ENCODE data around the gene PHACTR1.

PHACTR1 gene

GRCh38 chr6:12803486-12803885 is 86.9 kb downstream of the PHACTR1 start:
- DNase-seq: no peak

DNA sequence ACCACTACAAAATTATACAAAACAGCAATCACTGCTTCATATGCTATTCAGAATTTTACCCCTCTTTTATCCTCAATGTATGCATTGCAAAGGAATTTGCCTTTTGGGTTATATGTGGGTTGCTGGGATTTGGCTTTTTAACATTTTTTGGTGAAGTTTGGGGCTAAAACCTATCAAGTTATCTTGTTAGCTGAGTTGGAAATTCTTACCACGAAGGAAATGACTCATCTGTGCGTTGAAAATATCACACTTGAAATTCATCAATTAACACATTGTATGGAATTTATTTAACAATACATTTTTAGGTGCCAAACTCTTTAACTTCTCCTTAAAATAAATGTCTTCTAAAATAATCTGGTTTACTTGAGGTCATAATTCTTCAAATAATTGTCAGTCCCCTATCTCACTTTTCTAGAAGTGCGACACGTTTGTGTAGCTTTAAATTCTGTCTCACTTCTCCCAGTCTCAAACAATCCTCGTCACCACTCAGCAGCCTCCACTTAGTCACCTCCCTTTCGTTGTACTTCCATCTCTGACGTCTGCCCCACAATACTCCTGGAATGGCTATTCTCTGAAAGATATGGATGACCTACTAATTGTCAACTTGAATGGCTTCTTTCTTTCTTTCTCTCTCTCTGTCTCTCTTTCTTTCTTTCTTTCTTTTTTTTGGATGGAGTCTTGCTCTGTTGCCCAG is 88.5 kb downstream of the PHACTR1 start:
- DNase-seq: no peak

- no peak for DNase-seq
These were observed 89.6 kb downstream of the PHACTR1 start for GRCh38 chr6:12806136-12806535.

DNA sequence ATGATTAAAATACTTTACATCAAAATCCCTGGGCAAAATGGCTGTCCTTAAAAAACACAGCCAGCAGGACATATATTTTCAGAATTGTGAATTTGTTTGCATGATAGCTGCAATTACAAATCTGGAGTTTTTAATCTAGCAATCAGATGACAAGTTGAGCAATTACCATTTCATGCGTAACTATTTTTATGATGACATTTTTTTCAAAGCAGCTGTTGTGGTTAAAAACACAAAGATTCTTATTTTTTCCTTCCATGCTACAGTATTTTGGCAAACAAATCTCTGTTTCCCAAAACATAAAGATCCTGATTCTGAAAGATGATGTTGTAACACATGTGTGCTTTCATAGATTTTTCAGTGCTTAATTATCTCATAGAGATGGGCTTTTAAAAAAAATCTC is 90.2 kb downstream of the PHACTR1 start:
- no peak for DNase-seq

DNA sequence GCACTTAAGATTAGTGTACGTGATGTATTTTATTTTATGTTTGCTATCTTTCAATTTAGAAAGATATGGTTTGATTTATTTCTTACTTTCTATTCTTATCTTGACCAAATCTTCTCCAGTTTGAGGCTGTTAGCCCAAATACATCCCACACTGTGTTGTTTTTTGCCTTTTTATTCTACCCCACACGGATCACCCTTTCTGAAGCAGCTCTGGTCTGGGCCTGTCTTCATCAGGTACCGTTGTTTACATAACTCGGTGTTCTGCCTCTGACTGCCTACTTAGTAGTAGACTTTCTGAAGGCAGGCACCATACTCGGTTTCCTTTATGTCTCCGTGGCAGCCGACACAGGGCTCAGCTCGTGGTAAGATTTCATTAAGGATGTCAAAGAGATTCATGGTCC is 95.0 kb downstream of the PHACTR1 start:
- DNase-seq: no peak

- DNase-seq: no peak
These were observed 96.8 kb downstream of the PHACTR1 start for GRCh38 chr6:12813321-12813720.

DNA sequence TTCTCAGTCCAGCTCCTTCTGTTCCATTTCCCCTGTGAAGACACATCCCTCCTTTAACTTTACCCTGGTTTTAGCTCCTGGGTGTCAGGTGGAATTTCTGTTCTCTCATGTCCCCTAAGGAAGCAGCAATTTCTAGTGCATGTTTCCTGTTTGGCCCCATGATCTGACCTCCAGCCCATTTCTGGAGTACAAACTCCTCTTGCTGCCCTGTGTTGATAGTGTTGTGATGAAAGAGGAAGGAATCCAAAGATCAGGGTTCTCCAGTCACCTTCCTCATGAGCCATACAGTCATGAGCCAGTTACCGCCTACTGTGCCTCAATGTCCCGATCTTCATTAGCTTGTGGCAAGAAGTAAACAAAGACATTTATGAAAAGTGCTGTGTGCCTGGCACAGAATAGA is 97.4 kb downstream of the PHACTR1 start:
- no peak for DNase-seq

- no peak for DNase-seq
These were observed 98.5 kb downstream of the PHACTR1 start for GRCh38 chr6:12815089-12815488.

DNA sequence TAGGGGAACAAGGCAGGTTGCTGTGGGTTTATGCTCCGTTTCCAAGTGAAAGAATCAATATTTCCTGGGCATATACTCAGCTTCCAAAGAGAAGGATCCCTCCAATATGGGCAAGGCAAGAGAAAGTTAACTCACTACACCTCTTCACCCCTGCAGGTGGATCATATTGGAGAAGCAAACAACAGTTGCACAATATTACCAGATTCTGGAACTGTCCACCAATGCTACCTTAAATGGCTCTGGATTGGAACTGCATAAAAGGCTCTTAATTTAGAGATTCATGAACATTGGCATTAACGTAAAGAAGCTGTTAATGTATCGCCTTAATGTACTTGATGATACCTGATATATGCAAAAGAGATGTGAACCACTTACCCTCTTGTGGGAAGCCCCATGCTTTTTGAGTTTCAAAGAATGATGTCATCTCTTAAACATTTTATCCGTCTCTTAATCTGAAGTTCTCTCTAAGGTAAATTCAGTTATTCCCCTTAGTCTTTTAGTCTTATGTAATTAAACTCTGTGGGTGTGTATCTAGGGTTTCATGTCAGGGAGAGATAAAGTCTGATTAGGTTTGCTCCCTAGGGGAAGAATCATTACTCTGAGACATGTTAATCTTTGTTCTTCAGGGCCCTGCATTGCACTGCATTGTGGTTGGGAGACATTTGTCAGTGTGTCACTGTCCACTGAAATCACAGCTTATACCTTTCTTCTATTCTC is 99.5 kb downstream of the PHACTR1 start:
- DNase-seq: no peak

GRCh38 chr6:12818324-12818723 is 101.8 kb downstream of the PHACTR1 start:
- DNase-seq: no peak

DNA sequence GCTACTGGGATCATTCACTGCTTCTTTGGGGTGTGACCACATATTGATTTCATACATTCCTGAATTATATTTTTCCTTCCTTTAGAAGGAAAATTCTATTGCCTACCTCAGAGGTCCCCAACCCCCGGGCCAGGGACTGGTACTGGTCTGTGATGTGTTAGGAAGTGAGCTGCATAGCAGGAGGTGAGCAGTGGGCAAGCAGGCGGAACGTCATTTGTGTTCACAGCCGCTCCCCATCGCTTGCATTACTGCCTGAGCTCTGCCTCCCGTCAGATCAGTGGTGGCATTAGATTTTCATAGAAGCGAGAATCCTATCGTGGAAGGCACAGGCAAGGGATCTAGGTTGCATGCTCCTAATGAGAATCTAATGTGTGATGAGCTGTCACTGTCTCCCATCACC is 107.3 kb downstream of the PHACTR1 start:
- DNase-seq: no peak

GRCh38 chr6:12826584-12826983 is 110.0 kb downstream of the PHACTR1 start:
- no peak for DNase-seq

GRCh38 chr6:12827921-12828320 is 111.4 kb downstream of the PHACTR1 start:
- no peak for DNase-seq

DNA sequence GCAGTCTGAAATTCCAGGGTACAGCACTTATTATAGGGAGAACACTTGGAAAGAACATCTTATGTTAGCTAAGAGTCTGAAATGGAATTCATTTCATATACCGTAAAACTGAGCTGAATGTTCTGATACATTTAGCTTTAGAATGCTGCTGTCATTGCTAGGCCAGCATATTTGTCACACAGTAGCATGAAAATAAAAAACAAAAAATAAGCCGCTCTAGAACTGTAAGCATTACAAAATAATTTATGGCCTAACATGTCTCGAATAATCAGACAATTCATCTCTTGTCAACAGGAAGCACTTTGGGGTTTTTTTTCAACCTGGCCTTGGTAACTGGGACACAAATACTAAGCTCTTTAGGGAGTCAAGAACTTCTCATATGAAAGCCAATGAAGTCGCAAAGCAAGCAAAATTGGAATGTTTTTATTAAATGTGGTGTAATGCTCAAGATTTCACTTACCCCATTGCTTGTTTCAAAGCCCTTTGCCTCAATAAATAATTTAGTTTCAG is 115.7 kb downstream of the PHACTR1 start:
- no peak for DNase-seq

- DNase-seq: no peak
These were observed 119.4 kb downstream of the PHACTR1 start for GRCh38 chr6:12836009-12836408.

- no peak for DNase-seq
These were observed 125.1 kb downstream of the PHACTR1 start for GRCh38 chr6:12841619-12842018.

- DNase-seq: no peak
These were observed 125.5 kb downstream of the PHACTR1 start for GRCh38 chr6:12842114-12842513.

GRCh38 chr6:12842658-12843057 is 126.1 kb downstream of the PHACTR1 start:
- no peak for DNase-seq

- DNase-seq: no peak
These were observed 128.0 kb downstream of the PHACTR1 start for GRCh38 chr6:12844284-12845223.

- DNase-seq: no peak
These were observed 128.8 kb downstream of the PHACTR1 start for GRCh38 chr6:12845224-12846004.

DNA sequence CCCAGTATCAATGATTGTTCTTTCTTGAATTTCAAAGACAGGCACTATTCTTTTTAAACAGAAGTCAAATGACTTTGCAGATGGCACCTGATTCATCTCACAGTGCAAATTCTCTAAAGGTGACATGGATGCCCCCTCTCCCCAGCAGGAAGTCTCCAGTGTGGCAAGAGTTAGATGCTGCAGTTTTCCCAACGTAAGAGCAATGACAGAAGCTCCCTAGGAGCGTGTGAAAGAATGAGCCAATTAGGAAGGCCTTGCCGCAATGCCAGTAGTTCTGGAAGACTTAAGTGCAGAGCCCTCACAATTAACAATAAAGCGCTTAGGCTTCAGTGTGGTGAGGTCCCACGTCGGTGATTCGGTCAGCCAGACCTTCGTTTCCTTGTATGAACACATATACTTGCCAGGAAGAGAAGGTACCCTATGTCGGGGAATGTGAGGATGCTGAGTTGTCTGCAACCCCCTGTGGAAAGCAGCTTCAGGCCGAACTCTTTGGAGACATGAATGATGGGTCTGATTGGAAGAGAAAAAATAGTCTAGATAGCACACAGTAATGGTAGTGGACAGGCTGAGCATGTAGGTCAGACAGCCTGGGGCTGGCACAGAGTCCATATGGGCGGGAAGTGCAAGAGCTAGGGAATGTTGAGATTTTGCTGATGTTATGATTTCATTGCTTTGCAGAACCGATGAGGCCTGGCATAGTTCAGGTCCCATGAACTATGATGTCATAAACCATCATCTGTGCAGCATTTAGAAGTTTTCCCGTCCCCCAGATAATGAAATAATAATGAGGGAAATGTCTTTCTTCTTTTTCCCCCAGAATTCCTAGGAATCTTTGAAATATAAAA is 132.6 kb downstream of the PHACTR1 start:
- no peak for DNase-seq
